Activated naive CD4-positive, alpha-beta T cell treated with anti-CD3 and anti-CD28 coated beads, Interleukin-2, amount 50 U/mL, for 72 hours (primary cell): ENCODE data around the gene CD83. TPM values are rescaled to one million over a fixed set of nuclear protein-coding genes. Genes with fewer than 3 reads are reported as not detected.
"Not testable (repeated sequence)": the region's sequence is repeated elsewhere in the genome, so short reads cannot be mapped to it uniquely, and the experiment has no call there.

Source experiments
- ATAC-seq, 2 donors: fragments of 150-1000 bp; cut with Tn5 transposase; 2 replicates each; pipeline ENCODE4 v1.10.0; 2021; ENCODE audit warnings: mild to moderate bottlenecking in 2 of 2, moderate library complexity in 2 of 2
- DNase-seq, 2 donors: peaks; one replicate each; pipeline ENCODE4 v3.0.0; 2021 to 2022; ENCODE audit warnings: low spot score in 2 of 2
- H3K27ac Mint-ChIP-seq, 2 donors: one replicate each; pipeline ENCODE4 v1.8.0; 2022; ENCODE audit warnings: mild to moderate bottlenecking in 2 of 2, mixed read lengths in 2 of 2
- H3K36me3 Mint-ChIP-seq, 2 donors: one replicate each; pipeline ENCODE4 v1.8.0; 2022; ENCODE audit warnings: mixed read lengths in 2 of 2
- H3K9me3 Mint-ChIP-seq, 2 donors: one replicate each; pipeline ENCODE4 v1.8.0; 2022; ENCODE audit warnings: mixed read lengths in 2 of 2
- total RNA-seq, 2 donors: library from RNA; stranded (reverse); gene quantifications; one replicate each; pipeline ENCODE4 v1.2.3, GENCODE V29; 2022

CD83 gene
- 10 to 100 TPM in 1 of 2 donors, 1 to 10 TPM in 1; 8.9 to 13.8 TPM for total RNA-seq

- Mint-ChIP-seq H3K9me3 (no peaks in the 10 kb centered on the region), H3K36me3 (peaks cover 23 to 28% of the 10 kb centered on the region in 2 donors), H3K27ac (peak within 1 kb of the TSS; percentile 85 to 92)
- DNase-seq (peak; percentile 76 to 87), ATAC-seq (peak; percentile 90 to 92)
Observed at GRCh38 chr6:14117158-14118090, at the start of gene CD83. CD83 (plus strand) TSS chr6:14117772; CDS start chr6:14117812, 40 bp downstream.

- Mint-ChIP-seq H3K36me3 (no peaks in the 10 kb centered on the region), H3K9me3 (no peaks in the 10 kb centered on the region), H3K27ac (no peak overlapping the region)
- DNase-seq = no peak
- ATAC-seq = no peak
Observed at GRCh38 chr6:14068133-14068532, 49.4 kb upstream of the CD83 start.

- no peak overlapping the region for H3K27ac Mint-ChIP-seq
Observed at GRCh38 chr6:14068623-14069022, 48.9 kb upstream of the CD83 start.

GRCh38 chr6:14070457-14070856, 47.1 kb upstream of the CD83 start:
- no peaks in the 10 kb centered on the region for H3K36me3 Mint-ChIP-seq
- H3K27ac Mint-ChIP-seq = no peak overlapping the region
- no peaks in the 10 kb centered on the region for H3K9me3 Mint-ChIP-seq
- no peak for DNase-seq
- ATAC-seq = no peak

More at GRCh38 chr6:14068623-14069022, 48.9 kb upstream of the CD83 start:
- no peaks in the 10 kb centered on the region for H3K36me3 Mint-ChIP-seq
- H3K9me3 Mint-ChIP-seq = no peaks in the 10 kb centered on the region
- DNase-seq (no peak), ATAC-seq (no peak)

GRCh38 chr6:14072084-14072483, 45.5 kb upstream of the CD83 start:
- no peak for DNase-seq
- H3K9me3 Mint-ChIP-seq = no peaks in the 10 kb centered on the region
- H3K27ac Mint-ChIP-seq = no peak overlapping the region
- peak in 1 of 2 donors; percentile 54 for ATAC-seq
- no peaks in the 10 kb centered on the region for H3K36me3 Mint-ChIP-seq

- not testable (repeated sequence) for H3K36me3 Mint-ChIP-seq, H3K9me3 Mint-ChIP-seq, ATAC-seq, DNase-seq
- peak overlapping the region in 1 of 2 donors; percentile 86 for H3K27ac Mint-ChIP-seq
Observed at GRCh38 chr6:14073561-14074354, 43.8 kb upstream of the CD83 start.

- no peaks in the 10 kb centered on the region for H3K9me3 Mint-ChIP-seq
- H3K36me3 Mint-ChIP-seq = no peaks in the 10 kb centered on the region
- peak in 1 of 2 donors; percentile 25 for ATAC-seq
- no peak for DNase-seq
- peak overlapping the region; percentile 76 to 86 for H3K27ac Mint-ChIP-seq
Observed at GRCh38 chr6:14074476-14075094, 43.0 kb upstream of the CD83 start.

GRCh38 chr6:14075095-14075503, 42.5 kb upstream of the CD83 start:
- peak overlapping the region; percentile 76 to 86 for H3K27ac Mint-ChIP-seq
- DNase-seq (no peak), ATAC-seq (peak; percentile 81 to 88)

GRCh38 chr6:14077193-14077867, 40.2 kb upstream of the CD83 start:
- ATAC-seq = peak in 1 of 2 donors; percentile 47
- no peak for DNase-seq

More at GRCh38 chr6:14075095-14075503, 42.5 kb upstream of the CD83 start:
- H3K9me3 Mint-ChIP-seq = no peaks in the 10 kb centered on the region
- no peaks in the 10 kb centered on the region for H3K36me3 Mint-ChIP-seq

GRCh38 chr6:14079433-14079832, 38.1 kb upstream of the CD83 start:
- peak; percentile 46 to 63 for ATAC-seq
- no peak overlapping the region for H3K27ac Mint-ChIP-seq
- no peaks in the 10 kb centered on the region for H3K36me3 Mint-ChIP-seq
- DNase-seq = no peak
- H3K9me3 Mint-ChIP-seq = no peaks in the 10 kb centered on the region

More at GRCh38 chr6:14077193-14077867, 40.2 kb upstream of the CD83 start:
- no peaks in the 10 kb centered on the region for H3K9me3 Mint-ChIP-seq
- H3K27ac Mint-ChIP-seq = no peak overlapping the region
- no peaks in the 10 kb centered on the region for H3K36me3 Mint-ChIP-seq

GRCh38 chr6:14079971-14080370, 37.6 kb upstream of the CD83 start:
- DNase-seq (no peak), ATAC-seq (no peak)
- Mint-ChIP-seq H3K9me3 (no peaks in the 10 kb centered on the region), H3K36me3 (no peaks in the 10 kb centered on the region), H3K27ac (no peak overlapping the region)

GRCh38 chr6:14081126-14081525, 36.4 kb upstream of the CD83 start:
- DNase-seq (no peak), ATAC-seq (no peak)
- Mint-ChIP-seq H3K9me3 (no peaks in the 10 kb centered on the region), H3K36me3 (no peaks in the 10 kb centered on the region), H3K27ac (no peak overlapping the region)

- no peak for ATAC-seq
- H3K36me3 Mint-ChIP-seq = no peaks in the 10 kb centered on the region
- no peak overlapping the region for H3K27ac Mint-ChIP-seq
- H3K9me3 Mint-ChIP-seq = no peaks in the 10 kb centered on the region
- DNase-seq = no peak
Observed at GRCh38 chr6:14082771-14083170, 34.8 kb upstream of the CD83 start.

GRCh38 chr6:14083262-14083661, 34.3 kb upstream of the CD83 start:
- Mint-ChIP-seq H3K9me3 (no peaks in the 10 kb centered on the region), H3K36me3 (no peaks in the 10 kb centered on the region), H3K27ac (no peak overlapping the region)
- no peak for DNase-seq
- no peak for ATAC-seq

GRCh38 chr6:14083751-14084150, 33.8 kb upstream of the CD83 start:
- Mint-ChIP-seq H3K36me3 (no peaks in the 10 kb centered on the region), H3K9me3 (no peaks in the 10 kb centered on the region), H3K27ac (no peak overlapping the region)
- ATAC-seq = no peak
- no peak for DNase-seq

- ATAC-seq = no peak
- no peaks in the 10 kb centered on the region for H3K36me3 Mint-ChIP-seq
- H3K9me3 Mint-ChIP-seq = no peaks in the 10 kb centered on the region
- no peak overlapping the region for H3K27ac Mint-ChIP-seq
- no peak for DNase-seq
Observed at GRCh38 chr6:14084388-14084787, 33.2 kb upstream of the CD83 start.
